Activated T-cell treated with anti-CD3 and anti-CD28 coated beads, Interleukin-2, amount 50 U/mL, for 24 hours (primary cell): Measurements from ENCODE around the gene HCFC2.
"Not testable (repeated sequence)": the region's sequence is repeated elsewhere in the genome, so short reads cannot be mapped to it uniquely, and the experiment has no call there.

Source experiments
- DNase-seq: peaks from one replicate; pipeline ENCODE4 v3.0.0-alpha.2; 2020
- H3K27ac Mint-ChIP-seq: 2 replicates; pipeline ENCODE4 v1.8.0; 2020; ENCODE audit warnings: mild to moderate bottlenecking, mixed read lengths
- H3K27me3 Mint-ChIP-seq: 2 replicates; pipeline ENCODE4 v1.8.0; 2020; ENCODE audit warnings: mixed read lengths
- H3K36me3 Mint-ChIP-seq: 2 replicates; pipeline ENCODE4 v1.8.0; 2020; ENCODE audit warnings: low read depth, mixed read lengths
- H3K4me1 Mint-ChIP-seq: 2 replicates; pipeline ENCODE4 v1.8.0; 2020; ENCODE audit warnings: low read depth, mixed read lengths
- H3K4me3 Mint-ChIP-seq: 2 replicates; pipeline ENCODE4 v1.8.0; 2020; ENCODE audit warnings: mild to moderate bottlenecking, moderate library complexity, mixed read lengths
- H3K9me3 Mint-ChIP-seq: 2 replicates; pipeline ENCODE4 v1.8.0; 2020; ENCODE audit warnings: mixed read lengths

Gene HCFC2

GRCh38 chr12:104064031-104064841, at the start of gene HCFC2:
Gene HCFC2, plus strand, starts transcription at chr12:104064531. Its CDS starts 30 bp downstream, at chr12:104064561.
- Mint-ChIP-seq H3K27ac (peak within 1 kb of the TSS; percentile 96), H3K4me1 (peaks cover 32% of the 10 kb centered on the region), H3K36me3 (peaks cover 20% of the 10 kb centered on the region), H3K4me3 (peak within 1 kb of the TSS; percentile 98), H3K9me3 (no peaks in the 10 kb centered on the region), H3K27me3 (peaks cover 10% of the 10 kb centered on the region)
- DNase-seq = peak; percentile 94

- H3K4me3 Mint-ChIP-seq, H3K4me1 Mint-ChIP-seq, H3K27ac Mint-ChIP-seq, H3K9me3 Mint-ChIP-seq, H3K36me3 Mint-ChIP-seq, DNase-seq: not testable (repeated sequence)
- H3K27me3 Mint-ChIP-seq = peaks cover 29% of the 10 kb centered on the region
Measured at GRCh38 chr12:104021862-104022261, 42.5 kb upstream of the HCFC2 start.

GRCh38 chr12:104022786-104023185, 41.5 kb upstream of the HCFC2 start:
- H3K27ac Mint-ChIP-seq = no peak overlapping the region
- no peak for DNase-seq
- H3K4me3 Mint-ChIP-seq = no peak overlapping the region

GRCh38 chr12:104023710-104024109, 40.6 kb upstream of the HCFC2 start:
- no peak for DNase-seq
- H3K4me3 Mint-ChIP-seq = no peak overlapping the region
- H3K27ac Mint-ChIP-seq = no peak overlapping the region
- H3K27me3 Mint-ChIP-seq = peaks cover 36% of the 10 kb centered on the region
- H3K36me3 Mint-ChIP-seq = no peaks in the 10 kb centered on the region
- no peaks in the 10 kb centered on the region for H3K9me3 Mint-ChIP-seq
- no peaks in the 10 kb centered on the region for H3K4me1 Mint-ChIP-seq

More at GRCh38 chr12:104022786-104023185, 41.5 kb upstream of the HCFC2 start:
- H3K27me3 Mint-ChIP-seq = peaks cover 34% of the 10 kb centered on the region
- H3K9me3 Mint-ChIP-seq = no peaks in the 10 kb centered on the region
- no peaks in the 10 kb centered on the region for H3K4me1 Mint-ChIP-seq
- no peaks in the 10 kb centered on the region for H3K36me3 Mint-ChIP-seq

GRCh38 chr12:104024348-104024747, 40.0 kb upstream of the HCFC2 start:
- Mint-ChIP-seq H3K9me3 (no peaks in the 10 kb centered on the region), H3K4me3 (no peak overlapping the region), H3K27me3 (peaks cover 34% of the 10 kb centered on the region), H3K27ac (no peak overlapping the region), H3K36me3 (no peaks in the 10 kb centered on the region), H3K4me1 (no peaks in the 10 kb centered on the region)
- DNase-seq = no peak

- H3K4me3 Mint-ChIP-seq = no peak overlapping the region
- H3K27me3 Mint-ChIP-seq = peaks cover 20% of the 10 kb centered on the region
- no peaks in the 10 kb centered on the region for H3K4me1 Mint-ChIP-seq
- no peak for DNase-seq
- H3K27ac Mint-ChIP-seq = no peak overlapping the region
- H3K9me3 Mint-ChIP-seq = no peaks in the 10 kb centered on the region
- H3K36me3 Mint-ChIP-seq = no peaks in the 10 kb centered on the region
Measured at GRCh38 chr12:104025771-104026170, 38.6 kb upstream of the HCFC2 start.

GRCh38 chr12:104026841-104027599, 37.3 kb upstream of the HCFC2 start:
- H3K27ac Mint-ChIP-seq = no peak overlapping the region
- H3K36me3 Mint-ChIP-seq = no peaks in the 10 kb centered on the region
- no peak overlapping the region for H3K4me3 Mint-ChIP-seq
- no peaks in the 10 kb centered on the region for H3K4me1 Mint-ChIP-seq
- H3K27me3 Mint-ChIP-seq = peaks cover 12% of the 10 kb centered on the region
- DNase-seq = no peak
- H3K9me3 Mint-ChIP-seq = no peaks in the 10 kb centered on the region

GRCh38 chr12:104030596-104030995, 33.7 kb upstream of the HCFC2 start:
- H3K9me3 Mint-ChIP-seq = not testable (repeated sequence)

GRCh38 chr12:104036143-104036542, 28.2 kb upstream of the HCFC2 start:
- peaks cover 15% of the 10 kb centered on the region for H3K27me3 Mint-ChIP-seq
- not testable (repeated sequence) for H3K9me3 Mint-ChIP-seq, H3K4me3 Mint-ChIP-seq, H3K4me1 Mint-ChIP-seq, H3K27ac Mint-ChIP-seq, DNase-seq, H3K36me3 Mint-ChIP-seq

More at GRCh38 chr12:104030596-104030995, 33.7 kb upstream of the HCFC2 start:
- H3K27me3 Mint-ChIP-seq = peaks cover 17% of the 10 kb centered on the region
- DNase-seq, H3K27ac Mint-ChIP-seq, H3K4me1 Mint-ChIP-seq, H3K4me3 Mint-ChIP-seq, H3K36me3 Mint-ChIP-seq: not testable (repeated sequence)

- H3K27me3 Mint-ChIP-seq = peaks cover 10% of the 10 kb centered on the region
- not testable (repeated sequence) for H3K36me3 Mint-ChIP-seq, H3K4me1 Mint-ChIP-seq, H3K4me3 Mint-ChIP-seq, H3K27ac Mint-ChIP-seq, H3K9me3 Mint-ChIP-seq, DNase-seq
Measured at GRCh38 chr12:104039769-104040168, 24.6 kb upstream of the HCFC2 start.

GRCh38 chr12:104042580-104042979, 21.8 kb upstream of the HCFC2 start:
- H3K36me3 Mint-ChIP-seq = no peaks in the 10 kb centered on the region
- no peaks in the 10 kb centered on the region for H3K4me1 Mint-ChIP-seq
- no peaks in the 10 kb centered on the region for H3K9me3 Mint-ChIP-seq
- no peak for DNase-seq
- no peak overlapping the region for H3K4me3 Mint-ChIP-seq
- no peak overlapping the region for H3K27ac Mint-ChIP-seq
- H3K27me3 Mint-ChIP-seq = peaks cover 3% of the 10 kb centered on the region

GRCh38 chr12:104044158-104044557, 20.2 kb upstream of the HCFC2 start:
- DNase-seq = no peak
- Mint-ChIP-seq H3K4me3 (no peak overlapping the region), H3K27me3 (peaks cover 10% of the 10 kb centered on the region), H3K27ac (no peak overlapping the region), H3K9me3 (no peaks in the 10 kb centered on the region), H3K4me1 (no peaks in the 10 kb centered on the region), H3K36me3 (no peaks in the 10 kb centered on the region)

GRCh38 chr12:104046306-104046705, 18.0 kb upstream of the HCFC2 start:
- Mint-ChIP-seq H3K4me1 (peaks cover 9% of the 10 kb centered on the region), H3K27me3 (peaks cover 29% of the 10 kb centered on the region), H3K36me3 (no peaks in the 10 kb centered on the region), H3K4me3 (no peak overlapping the region), H3K27ac (no peak overlapping the region), H3K9me3 (no peaks in the 10 kb centered on the region)
- no peak for DNase-seq

- H3K9me3 Mint-ChIP-seq = no peaks in the 10 kb centered on the region
- H3K4me1 Mint-ChIP-seq = peaks cover 9% of the 10 kb centered on the region
- no peak overlapping the region for H3K27ac Mint-ChIP-seq
- H3K27me3 Mint-ChIP-seq = peaks cover 42% of the 10 kb centered on the region
- no peaks in the 10 kb centered on the region for H3K36me3 Mint-ChIP-seq
- DNase-seq = no peak
- no peak overlapping the region for H3K4me3 Mint-ChIP-seq
Measured at GRCh38 chr12:104048162-104048561, 16.2 kb upstream of the HCFC2 start.

GRCh38 chr12:104048811-104049210, 15.5 kb upstream of the HCFC2 start:
- DNase-seq = no peak
- Mint-ChIP-seq H3K9me3 (no peaks in the 10 kb centered on the region), H3K36me3 (no peaks in the 10 kb centered on the region)

More at GRCh38 chr12:104048811-104049210, 15.5 kb upstream of the HCFC2 start:
- Mint-ChIP-seq H3K4me3 (no peak overlapping the region), H3K4me1 (peaks cover 9% of the 10 kb centered on the region), H3K27me3 (peaks cover 44% of the 10 kb centered on the region), H3K27ac (no peak overlapping the region)
